HuH-7 (cell line): ENCODE measurements around the gene EGFR.

Source experiments
- DNase-seq: peaks from one replicate; pipeline ENCODE4 v3.0.0; 2011; ENCODE audit warnings: low spot score

EGFR gene

GRCh38 chr7:55081472-55082227 is 62.8 kb downstream of the EGFR start:
- peak; percentile 70 for DNase-seq

DNA sequence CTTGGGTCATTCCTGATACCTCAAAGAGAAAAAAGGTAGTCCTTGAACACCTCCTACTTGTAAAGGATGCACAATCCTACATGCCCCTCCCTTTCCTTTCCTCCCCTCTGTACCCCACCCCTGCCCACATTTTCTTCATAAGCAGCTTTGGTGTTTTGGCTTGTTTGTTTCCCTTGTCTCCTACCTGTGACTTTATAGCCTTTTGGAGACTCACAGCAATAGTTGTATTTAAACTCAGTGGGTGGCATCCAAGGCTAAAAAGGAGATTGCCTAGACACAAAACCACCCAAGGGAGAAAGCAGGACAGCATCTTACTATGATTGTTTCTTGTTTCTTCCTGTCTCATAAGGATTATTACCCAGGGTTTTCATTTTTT is 63.4 kb downstream of the EGFR start:
- DNase-seq, result no peak

- no peak for DNase-seq
Measured at GRCh38 chr7:55083206-55083605, 64.4 kb downstream of the EGFR start.

- no peak for DNase-seq
Measured at GRCh38 chr7:55084307-55084706, 65.5 kb downstream of the EGFR start.

DNA sequence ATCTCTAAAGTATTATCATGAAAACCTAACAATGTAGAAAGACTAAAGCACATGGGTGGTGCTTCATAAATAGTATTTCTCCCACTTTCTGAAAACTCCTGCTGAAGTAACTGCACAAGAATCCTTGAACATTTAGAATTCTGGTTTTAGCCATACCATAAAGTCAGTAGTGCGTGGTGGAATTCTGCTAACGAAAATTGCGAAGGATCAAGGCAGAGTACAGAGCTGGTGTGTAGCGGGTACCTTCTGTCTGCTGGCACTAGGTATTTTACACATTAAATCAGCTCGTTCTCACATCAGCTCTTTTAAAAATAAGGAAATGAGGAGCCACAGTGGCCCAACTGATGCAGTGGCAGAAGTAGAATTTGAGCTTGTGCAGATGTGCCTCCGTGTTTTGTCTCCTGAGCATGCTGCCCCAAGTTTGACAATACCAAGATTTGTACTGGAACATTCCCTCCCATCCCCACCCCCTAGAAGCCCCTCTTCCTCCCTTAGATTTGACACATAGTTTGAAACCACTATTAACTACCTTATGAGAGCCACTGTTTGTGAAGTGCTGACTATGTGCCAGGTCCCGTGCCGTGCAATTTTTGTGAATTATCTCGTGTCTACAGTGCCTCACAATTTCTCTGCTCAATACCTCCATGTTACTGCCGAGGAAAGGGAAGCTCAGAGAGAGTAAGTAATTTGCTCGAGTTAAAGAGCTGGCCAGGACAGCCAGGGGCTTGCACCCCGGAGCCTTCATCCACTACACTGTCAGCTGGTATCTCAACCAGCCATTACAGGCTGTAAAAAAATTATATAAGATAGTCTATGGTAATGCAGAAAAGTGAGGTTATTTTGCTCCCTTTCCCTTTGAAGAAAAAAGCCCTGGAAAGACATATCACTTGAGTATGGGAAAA is 66.9 kb downstream of the EGFR start:
- no peak for DNase-seq

- DNase-seq, result no peak
Measured at GRCh38 chr7:55086413-55087201, 67.8 kb downstream of the EGFR start.

DNA sequence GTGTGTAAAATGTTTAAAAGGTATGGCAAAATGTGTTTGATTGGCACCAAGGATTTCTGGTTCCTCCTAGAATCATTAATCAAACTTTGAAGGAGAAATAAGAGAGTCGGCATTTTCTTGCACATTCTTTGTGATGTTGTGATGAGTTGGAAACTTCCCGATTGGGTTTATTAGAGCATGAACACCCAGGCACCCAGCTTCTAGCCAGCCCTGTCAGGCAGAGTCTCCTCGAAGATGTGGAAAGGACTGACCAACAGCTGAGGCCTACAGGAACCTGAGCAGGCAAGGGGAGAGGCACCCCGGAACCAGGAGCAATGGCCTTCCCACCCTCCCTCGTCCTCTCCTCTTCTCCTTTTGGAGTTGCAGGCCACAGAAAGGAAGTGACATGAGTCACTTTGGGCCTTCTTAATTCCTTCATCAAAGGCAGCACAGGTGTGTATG is 68.7 kb downstream of the EGFR start:
- no peak for DNase-seq

- DNase-seq, result no peak
Measured at GRCh38 chr7:55088107-55088506, 69.3 kb downstream of the EGFR start.

- DNase-seq, result no peak
Measured at GRCh38 chr7:55088620-55089019, 69.8 kb downstream of the EGFR start.

GRCh38 chr7:55092186-55092974 is 73.6 kb downstream of the EGFR start:
- DNase-seq, result no peak

GRCh38 chr7:55092975-55093373 is 74.2 kb downstream of the EGFR start:
- DNase-seq, result no peak

DNA sequence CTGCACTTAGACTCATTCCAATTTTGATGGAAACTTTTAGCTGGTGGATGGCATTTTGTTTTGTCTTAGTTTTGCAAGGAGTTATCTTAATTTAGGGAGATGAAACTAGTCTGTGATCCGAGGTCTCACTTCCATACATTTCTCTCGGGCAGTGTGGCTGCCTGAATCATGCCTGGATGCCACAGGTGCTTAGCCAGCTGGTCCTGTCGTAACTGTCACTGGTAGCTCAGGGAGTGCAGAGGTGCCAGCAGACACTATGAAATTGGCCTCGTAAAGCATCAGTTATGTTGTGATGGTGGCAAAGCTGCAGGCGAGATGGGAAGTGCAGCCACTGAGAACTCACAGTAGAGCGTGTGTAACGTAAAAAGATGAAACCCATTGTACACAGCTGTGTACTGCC is 74.9 kb downstream of the EGFR start:
- no peak for DNase-seq

GRCh38 chr7:55094092-55094690 is 75.4 kb downstream of the EGFR start:
- DNase-seq, result no peak

GRCh38 chr7:55095672-55096071 is 76.9 kb downstream of the EGFR start:
- DNase-seq, result no peak

DNA sequence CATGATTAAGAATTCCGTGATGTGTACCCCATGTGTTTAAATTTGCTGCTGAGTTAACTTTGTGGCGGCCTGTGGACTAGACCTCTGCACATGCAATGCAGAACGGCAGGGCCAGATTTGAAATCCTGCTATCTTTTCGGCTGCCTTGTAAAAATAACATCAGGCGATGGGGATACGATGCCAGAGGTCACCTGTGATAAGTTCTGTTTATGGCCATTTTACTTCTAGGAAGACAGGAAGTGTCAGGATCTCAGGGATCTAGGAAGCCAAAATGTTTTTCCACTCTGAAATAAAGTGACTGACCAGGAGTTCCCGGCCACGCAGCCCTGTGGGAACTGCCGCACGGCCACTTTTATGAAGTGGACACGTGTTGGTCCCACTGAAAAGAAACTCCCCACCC is 77.5 kb downstream of the EGFR start:
- DNase-seq, result no peak

DNA sequence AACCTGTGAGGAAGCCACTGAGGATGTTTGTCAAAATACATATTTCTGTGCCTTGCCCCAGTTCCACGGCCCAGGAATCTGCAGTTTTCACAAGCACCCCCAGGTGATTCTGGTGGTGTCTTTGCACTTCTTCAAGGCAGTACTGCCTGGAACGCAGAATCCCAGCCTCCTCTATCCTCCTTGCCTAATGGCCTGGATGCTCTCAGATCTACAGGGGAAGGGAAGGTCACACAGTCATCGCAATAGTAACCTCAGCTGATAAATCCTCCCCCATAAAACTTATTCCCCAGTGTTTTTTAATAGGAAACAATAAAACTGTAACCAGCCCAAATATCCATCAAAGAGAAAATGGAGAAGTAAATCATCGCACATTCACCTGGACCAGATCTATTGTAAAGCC is 78.3 kb downstream of the EGFR start:
- DNase-seq, result no peak

DNA sequence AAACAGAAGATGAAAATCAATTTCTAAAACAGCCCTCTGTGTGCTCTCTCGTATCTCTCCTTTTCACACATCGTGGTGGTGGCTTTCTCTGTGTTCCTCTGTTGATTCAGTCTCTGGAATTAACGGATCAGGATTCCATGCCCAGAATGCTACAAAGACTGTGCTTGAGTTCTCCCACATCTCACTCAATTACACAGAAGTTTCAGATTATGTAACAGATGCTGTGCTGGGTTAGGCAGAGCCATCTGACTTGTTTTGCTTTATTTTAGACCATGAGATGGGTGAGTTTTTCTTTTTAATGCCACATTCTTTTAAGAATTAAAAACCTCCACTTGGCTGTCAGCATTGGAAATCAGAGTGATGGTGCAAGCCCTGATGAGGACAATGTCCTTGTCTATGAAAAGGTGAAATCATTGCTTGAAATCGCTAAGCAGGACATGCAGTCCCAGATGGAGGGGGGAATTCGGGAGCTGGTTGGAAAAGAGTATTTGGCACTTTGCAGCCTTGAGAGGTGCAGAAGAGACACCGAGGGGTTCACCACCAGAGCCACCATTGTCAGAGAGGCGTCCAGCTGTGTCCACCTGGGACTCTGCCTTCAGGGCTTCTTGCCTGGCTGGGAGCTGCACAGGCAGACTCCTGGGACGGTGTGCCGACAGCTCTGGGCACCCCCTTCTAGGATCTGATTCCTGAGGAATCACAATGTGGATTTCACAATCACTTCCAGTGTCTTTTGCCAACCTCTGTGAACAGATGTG is 80.4 kb downstream of the EGFR start:
- no peak for DNase-seq

DNA sequence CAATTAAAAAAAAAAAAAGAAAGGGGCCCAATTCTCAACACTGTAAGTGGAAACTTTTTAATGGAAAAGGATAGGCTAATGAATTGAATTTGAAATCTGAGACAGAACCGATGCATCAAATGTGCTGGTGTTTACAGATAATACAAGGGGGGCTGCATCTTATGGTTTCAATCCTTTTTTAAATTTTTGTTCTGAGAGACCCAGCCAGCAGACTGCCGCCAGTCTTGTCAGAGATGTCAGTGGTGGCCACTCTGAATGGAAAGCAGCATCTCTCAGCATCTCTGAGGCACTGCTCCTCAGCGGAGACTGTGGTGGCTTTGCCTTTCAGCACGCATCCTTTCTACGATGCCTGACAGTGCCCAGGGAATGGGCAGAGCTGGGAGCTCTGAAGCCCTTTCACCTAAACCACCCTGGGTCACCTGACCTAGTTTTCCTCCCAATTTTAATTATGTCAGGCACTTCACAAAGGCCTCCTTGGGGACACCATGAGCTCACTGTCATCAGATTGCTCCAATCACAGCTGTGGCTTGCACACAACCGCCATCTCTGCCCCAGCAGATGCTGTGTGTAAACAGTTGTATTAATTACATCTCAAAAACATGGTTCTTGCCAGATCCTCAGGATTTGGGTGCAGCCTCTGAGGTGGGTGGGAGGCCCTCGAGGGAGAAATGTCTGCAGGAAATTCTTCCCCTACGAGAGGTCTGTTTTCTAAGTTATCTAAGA is 81.2 kb downstream of the EGFR start:
- DNase-seq, result no peak

GRCh38 chr7:55100544-55101327 is 81.9 kb downstream of the EGFR start:
- DNase-seq, result no peak
